IMR-90 (cell line): Measurements from ENCODE around the gene SBF2.

Source experiments
- BHLHE40 ChIP-seq: fragments of 150-350 bp; IDR thresholded peaks from 2 replicates; pipeline ENCODE4 v1.6.1; 2016; ENCODE audit warnings: mild to moderate bottlenecking, low read depth, low read length
- MAZ ChIP-seq: IDR thresholded peaks from 2 replicates; pipeline ENCODE4 v1.6.1; 2012; ENCODE audit warnings: low read depth, mild to moderate bottlenecking, low read length, improper control_type of control experiment, moderate library complexity, borderline replicate concordance
- POLR2A ChIP-seq: IDR thresholded peaks from 2 replicates; pipeline ENCODE4 v1.6.1; 2012; ENCODE audit warnings: mild to moderate bottlenecking, low read depth, low read length
- TF ChIP-seq, protein P1 (sequence below): conservative IDR thresholded peaks from 2 replicates; pipeline ENCODE4 v1.5.1; 2012; ENCODE audit warnings: mild to moderate bottlenecking, low read depth, low read length, improper control_type of control experiment
- TF ChIP-seq, protein P2 (sequence below): fragments of 150-350 bp; IDR thresholded peaks from 2 replicates; pipeline ENCODE4 v1.6.1; 2016; ENCODE audit warnings: low read depth, mild to moderate bottlenecking, low read length, moderate library complexity, borderline replicate concordance
- TF ChIP-seq, protein P3 (sequence below): fragments of 150-350 bp; IDR thresholded peaks from 2 replicates; pipeline ENCODE4 v1.6.1; 2017; ENCODE audit warnings: mild to moderate bottlenecking, antibody characterized with exemption, low read length, low read depth

DNA sequence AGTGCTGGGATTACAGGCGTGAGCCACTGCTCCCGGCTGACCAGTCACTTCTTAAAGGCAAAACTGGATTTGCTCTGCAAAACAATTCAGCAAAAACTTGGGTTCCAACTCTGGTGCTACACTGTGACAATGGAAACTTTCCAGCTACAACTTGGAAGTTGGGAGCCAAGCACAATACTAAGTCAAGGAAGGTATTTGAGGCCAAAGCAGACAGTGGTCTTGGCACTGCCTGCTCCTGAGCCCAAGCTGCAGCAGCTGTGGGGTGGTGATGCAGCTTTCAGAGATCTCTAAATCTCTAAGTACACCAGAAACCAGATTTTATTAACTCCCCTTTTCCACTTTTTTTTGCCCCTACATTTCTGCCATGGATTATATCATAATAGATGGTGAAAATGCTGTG is 28.4 kb upstream of the SBF2 start:
- TF ChIP-seq, protein P1, sequence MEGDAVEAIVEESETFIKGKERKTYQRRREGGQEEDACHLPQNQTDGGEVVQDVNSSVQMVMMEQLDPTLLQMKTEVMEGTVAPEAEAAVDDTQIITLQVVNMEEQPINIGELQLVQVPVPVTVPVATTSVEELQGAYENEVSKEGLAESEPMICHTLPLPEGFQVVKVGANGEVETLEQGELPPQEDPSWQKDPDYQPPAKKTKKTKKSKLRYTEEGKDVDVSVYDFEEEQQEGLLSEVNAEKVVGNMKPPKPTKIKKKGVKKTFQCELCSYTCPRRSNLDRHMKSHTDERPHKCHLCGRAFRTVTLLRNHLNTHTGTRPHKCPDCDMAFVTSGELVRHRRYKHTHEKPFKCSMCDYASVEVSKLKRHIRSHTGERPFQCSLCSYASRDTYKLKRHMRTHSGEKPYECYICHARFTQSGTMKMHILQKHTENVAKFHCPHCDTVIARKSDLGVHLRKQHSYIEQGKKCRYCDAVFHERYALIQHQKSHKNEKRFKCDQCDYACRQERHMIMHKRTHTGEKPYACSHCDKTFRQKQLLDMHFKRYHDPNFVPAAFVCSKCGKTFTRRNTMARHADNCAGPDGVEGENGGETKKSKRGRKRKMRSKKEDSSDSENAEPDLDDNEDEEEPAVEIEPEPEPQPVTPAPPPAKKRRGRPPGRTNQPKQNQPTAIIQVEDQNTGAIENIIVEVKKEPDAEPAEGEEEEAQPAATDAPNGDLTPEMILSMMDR: no peak
- TF ChIP-seq POLR2A (no peak), MAZ (no peak), BHLHE40 (no peak)
- TF ChIP-seq, protein P2, sequence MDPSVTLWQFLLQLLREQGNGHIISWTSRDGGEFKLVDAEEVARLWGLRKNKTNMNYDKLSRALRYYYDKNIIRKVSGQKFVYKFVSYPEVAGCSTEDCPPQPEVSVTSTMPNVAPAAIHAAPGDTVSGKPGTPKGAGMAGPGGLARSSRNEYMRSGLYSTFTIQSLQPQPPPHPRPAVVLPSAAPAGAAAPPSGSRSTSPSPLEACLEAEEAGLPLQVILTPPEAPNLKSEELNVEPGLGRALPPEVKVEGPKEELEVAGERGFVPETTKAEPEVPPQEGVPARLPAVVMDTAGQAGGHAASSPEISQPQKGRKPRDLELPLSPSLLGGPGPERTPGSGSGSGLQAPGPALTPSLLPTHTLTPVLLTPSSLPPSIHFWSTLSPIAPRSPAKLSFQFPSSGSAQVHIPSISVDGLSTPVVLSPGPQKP: no peak
- TF ChIP-seq, protein P3, sequence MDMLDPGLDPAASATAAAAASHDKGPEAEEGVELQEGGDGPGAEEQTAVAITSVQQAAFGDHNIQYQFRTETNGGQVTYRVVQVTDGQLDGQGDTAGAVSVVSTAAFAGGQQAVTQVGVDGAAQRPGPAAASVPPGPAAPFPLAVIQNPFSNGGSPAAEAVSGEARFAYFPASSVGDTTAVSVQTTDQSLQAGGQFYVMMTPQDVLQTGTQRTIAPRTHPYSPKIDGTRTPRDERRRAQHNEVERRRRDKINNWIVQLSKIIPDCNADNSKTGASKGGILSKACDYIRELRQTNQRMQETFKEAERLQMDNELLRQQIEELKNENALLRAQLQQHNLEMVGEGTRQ: no peak
